ENCODE data around the gene HAX1. TPM values are rescaled to one million over a fixed set of nuclear protein-coding genes. Genes with fewer than 3 reads are reported as not detected.
A peak's percentile ranks its signal among the peaks of the same experiment; 100 is the strongest.

The HAX1 gene
- total RNA-seq, 1 experiment from 2014 or later = 175 TPM

DNA sequence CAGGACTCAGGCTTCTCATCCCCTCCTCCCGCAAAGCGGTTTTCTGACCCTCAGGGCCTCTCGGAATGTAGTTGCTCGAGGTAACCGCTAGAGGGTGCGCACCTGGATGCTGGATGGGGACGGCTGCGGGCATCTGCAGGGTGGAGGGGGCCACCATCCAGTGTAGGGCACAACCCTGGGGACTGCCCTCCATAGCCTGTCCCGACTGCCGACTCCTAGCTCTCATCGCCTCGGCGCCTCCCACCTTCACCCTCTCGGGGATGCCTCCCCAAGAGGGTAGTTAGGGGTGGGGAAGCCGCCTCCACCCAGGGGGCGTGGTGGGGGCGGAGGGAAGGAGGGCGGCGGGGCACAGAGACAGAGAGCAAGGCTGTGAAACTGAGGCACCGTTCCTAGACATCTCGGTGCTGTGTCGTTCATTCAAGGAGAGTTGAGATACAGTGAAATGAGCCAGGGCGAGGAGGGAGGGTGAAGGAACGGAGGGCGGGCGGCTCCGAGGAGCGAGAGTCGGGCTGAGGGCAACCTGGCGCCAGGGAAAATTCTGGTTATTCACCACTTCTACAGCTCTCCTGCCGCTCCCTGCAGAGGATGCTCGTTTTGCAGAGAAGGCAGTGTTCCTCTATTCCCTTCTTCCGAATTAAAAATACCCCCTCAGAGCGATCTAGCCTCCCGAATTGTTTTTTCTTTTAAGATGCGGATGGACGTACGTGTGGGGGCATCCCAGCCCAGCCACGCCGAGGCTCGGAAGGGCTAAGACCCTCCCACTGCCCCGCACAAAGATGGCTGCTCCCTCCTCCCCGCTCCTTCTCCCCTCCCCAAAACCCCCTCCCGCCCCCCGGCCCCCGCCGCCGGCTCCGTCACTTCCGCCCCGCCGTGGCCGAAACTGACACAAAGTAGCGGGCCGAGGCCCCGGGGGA, 52.5 kb downstream of the HAX1 start, which contains the start of gene ATP8B2:
Gene ATP8B2, plus strand, starts transcription at position 857 of the 914 bp plus-strand sequence. CDS start 2,617 bp downstream, outside the sequence.
- H3K36me3 ChIP-seq = peaks cover 21% of the 10 kb centered on the region

More for the DNA sequence above, 52.5 kb downstream of the HAX1 start, which contains the start of gene ATP8B2:
- DNase-seq (ENCODE audit: low read depth in 1 of 2, low spot score in 2 of 2) = peak; percentile 83 to 91
- Histone ChIP-seq H3K4me1 (replicated peaks) (peaks cover 15% of the 10 kb centered on the region), H3K4me3 (peak within 1 kb of the TSS; percentile 95), H3K9me3 (replicated peaks) (no peaks in the 10 kb centered on the region), H3K27me3 (replicated peaks) (no peaks in the 10 kb centered on the region), H3K27ac (peak within 1 kb of the TSS; percentile 78)

Other genes with a start within 250 kb of the HAX1 start
- not detected in 2 replicates for gene NUP210L, start 117.6 kb upstream of the HAX1 start, total RNA-seq (2014; rRNA removed; shearing (Covaris generic))
- gene TPM3, start 80.5 kb upstream of the HAX1 start, total RNA-seq (2014; rRNA removed; shearing (Covaris generic)) = 847 and 1,117 TPM in 2 replicates
- gene CFAP141, start 66.3 kb upstream of the HAX1 start, total RNA-seq (2014; rRNA removed; shearing (Covaris generic)) = not detected in 2 replicates
- 83.4 and 92.1 TPM in 2 replicates for gene UBAP2L, start 51.7 kb upstream of the HAX1 start, total RNA-seq (2014; rRNA removed; shearing (Covaris generic))
- gene AQP10, start 48.5 kb downstream of the HAX1 start, total RNA-seq (2014; rRNA removed; shearing (Covaris generic)) = not detected in 2 replicates
- gene ATP8B2, start 52.9 kb downstream of the HAX1 start, total RNA-seq (2014; rRNA removed; shearing (Covaris generic)) = 36.9 and 77.8 TPM in 2 replicates
- 22.4 and 32.6 TPM in 2 replicates for gene IL6R, start 132.7 kb downstream of the HAX1 start, total RNA-seq (2014; rRNA removed; shearing (Covaris generic))
- not detected in 2 replicates for gene TDRD10, start 229.6 kb downstream of the HAX1 start, total RNA-seq (2014; rRNA removed; shearing (Covaris generic))
- not detected in 2 replicates for gene SHE, start 229.8 kb downstream of the HAX1 start, total RNA-seq (2014; rRNA removed; shearing (Covaris generic))